ENCODE results near the gene ZNF512B.

The ZNF512B gene

GRCh38 chr20:63947638-63948456 lies 21.9 kb downstream of the ZNF512B start:
- no peak for DNase-seq

GRCh38 chr20:63946986-63947637 lies 22.6 kb downstream of the ZNF512B start:
- DNase-seq = no peak

DNA sequence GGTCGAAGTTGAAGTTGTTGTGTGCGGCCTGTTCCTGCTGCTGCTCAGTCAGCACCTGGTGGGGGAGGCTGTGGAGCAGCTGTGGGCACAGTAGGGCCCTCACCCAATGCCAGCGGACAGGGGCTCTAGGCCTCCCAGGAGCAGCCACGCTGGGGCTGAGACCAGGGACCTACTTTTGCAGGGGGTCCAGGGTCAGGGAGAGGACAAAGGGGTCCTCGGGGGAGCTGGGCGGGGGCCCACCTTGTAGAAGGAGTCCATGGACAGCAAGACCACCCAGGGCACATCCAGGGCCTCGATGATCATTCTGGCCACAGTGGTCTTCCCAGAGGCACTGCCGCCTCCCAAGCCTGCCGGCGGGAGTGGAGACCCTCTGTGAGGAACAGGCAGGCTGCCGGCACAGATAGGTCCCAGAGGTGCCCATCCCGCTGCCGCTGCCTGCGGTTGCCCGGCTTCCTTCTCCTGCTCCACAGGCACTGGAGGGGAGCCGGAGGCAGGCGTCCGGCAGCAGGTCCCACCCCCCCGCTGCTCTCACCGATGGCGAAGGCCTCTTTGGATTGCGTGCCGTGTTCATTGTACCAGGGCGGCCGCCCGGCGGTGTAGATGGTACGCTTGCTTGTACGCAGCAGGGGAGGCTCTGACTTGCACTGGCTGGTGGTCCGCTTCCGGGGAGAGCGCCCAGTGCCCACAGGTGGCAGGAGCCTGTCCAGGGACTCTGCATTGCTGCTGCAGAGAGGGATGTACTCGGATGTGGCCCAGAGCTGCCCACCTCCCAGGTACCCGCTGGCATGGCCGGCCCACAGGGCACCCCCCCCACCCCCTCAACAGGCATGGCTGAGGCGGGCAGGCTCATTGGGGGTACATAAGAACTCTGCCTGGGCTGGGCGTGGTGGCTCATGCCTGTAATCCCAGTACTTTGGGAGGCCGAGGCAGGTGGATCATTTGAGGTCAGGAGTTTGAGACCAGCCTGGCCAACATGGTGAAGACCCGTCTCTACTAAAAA lies 23.5 kb downstream of the ZNF512B start:
- DNase-seq = no peak

- no peak for DNase-seq
Measured at GRCh38 chr20:63945031-63945658, 24.6 kb downstream of the ZNF512B start.

DNA sequence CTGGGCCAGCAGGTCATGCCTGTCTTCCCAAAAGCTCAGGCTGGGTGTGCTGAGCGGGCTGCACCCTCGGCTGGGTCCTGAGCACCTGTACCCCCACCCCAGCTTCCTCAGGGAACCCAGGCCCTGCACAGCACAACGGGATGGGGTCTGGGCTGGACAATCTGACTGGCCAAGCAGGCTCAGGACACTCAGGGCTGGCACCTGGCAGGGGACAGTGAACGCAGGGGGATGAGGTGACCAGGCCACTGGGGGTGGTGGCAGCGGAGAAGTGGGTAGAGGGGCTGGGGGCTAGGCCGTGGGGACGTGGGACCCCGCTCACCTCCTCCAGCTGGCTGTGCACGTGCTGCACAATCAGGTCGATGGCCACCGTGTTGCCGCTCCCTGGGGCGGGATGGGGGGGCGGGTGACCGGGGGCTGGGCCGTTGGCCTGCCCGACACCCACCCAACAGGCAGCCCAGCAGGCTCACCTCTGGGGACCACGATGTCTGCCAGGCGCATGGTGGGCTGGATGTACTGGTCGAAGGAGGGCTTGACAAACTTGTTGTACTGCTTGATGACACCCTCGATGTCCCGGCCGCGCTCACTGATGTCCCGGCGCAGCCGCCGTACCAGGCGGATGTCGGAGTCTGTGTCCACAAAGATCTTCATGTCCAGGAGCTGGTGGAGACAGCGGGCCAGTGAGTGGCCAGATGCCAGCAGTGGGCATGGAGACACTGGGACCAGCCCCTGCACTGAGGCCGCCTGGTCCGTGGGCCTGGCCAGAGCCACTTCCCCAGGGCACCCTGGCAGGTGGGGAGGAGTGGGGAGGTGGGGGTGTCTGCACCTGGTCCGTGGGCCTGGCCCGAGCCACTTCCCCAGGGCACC lies 25.4 kb downstream of the ZNF512B start:
- DNase-seq = no peak

GRCh38 chr20:63943808-63944077 lies 26.0 kb downstream of the ZNF512B start:
- DNase-seq = no peak

DNA sequence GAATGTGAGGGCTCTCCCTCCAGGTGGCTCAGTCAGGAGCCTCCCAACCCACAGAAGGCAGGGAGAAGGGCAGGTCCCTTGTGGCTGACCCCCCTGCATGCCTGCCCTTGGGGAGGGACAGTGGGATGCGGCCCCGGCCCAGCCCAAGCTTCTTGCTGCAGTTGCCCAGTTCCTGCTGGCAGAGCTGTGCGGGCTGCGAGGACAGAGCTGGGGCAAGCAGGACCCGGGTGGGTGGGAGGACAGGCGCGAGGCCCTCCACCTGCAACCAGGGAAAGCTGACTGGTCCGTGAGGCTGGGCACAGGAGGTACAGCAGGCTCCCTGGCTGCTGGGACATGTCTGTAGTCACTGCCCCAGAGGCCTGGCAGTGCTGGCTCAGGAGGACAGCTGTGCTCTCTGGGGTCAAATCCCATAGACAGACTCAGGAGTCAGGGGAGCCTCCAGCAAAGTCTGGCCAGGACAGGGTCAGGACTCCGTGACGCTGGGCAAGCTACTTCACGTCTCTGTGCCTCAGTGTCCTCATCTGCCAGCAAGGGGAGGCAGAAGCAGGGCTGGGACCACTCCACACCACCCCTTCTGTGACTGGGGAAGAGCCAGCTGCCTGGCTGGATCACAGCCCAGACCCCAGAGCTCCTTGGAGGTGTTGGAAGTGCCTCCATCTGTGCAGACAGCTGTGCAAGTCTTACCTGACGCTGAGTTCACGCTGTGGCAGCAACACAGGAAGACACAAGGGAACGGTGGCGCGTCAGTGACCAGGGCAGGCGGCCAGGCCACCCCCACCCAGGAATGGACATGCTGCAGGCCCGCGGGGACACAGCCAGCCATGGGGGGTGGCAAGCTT lies 26.5 kb downstream of the ZNF512B start:
- no peak for DNase-seq

DNA sequence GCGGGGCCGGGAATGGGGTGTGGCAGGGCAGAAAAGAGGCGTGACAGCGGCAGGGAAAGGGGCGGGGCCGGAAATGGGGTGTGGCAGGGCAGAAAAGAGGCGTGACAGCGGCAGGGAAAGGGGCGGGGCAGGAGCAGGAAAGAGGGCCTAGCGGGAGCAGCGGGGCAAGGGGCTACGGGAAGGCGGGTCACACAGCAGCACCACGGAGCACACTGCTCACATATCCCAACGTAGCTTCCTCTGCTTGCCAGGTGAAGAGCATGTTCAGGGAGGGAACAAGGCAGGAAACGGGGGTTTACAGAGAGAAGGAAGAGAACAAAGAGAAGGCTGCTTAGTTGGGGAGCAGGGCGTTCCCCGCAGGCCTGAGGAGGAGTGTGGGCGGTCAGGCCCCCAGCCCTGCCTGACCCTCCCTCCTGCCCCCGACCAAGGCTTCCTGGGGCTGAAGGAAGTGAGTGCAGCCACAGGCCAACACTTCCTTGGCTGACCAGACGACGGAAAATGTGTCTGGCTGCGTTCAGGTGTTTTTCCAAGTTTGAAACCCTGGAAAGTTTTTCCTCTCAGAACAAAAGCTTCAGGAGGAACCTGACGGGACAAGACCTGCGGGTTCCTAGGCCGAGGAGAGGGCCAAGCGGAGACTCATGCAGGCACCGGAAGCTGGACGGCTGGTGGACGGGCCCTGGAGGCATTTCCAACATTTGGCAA lies 27.3 kb downstream of the ZNF512B start:
- no peak for DNase-seq

- DNase-seq = no peak
Measured at GRCh38 chr20:63941282-63942081, 28.2 kb downstream of the ZNF512B start.

GRCh38 chr20:63940472-63941266 lies 29.1 kb downstream of the ZNF512B start:
- DNase-seq = no peak

GRCh38 chr20:63940071-63940471 lies 29.7 kb downstream of the ZNF512B start:
- DNase-seq = no peak

- no peak for DNase-seq
Measured at GRCh38 chr20:63939061-63939935, 30.4 kb downstream of the ZNF512B start.

DNA sequence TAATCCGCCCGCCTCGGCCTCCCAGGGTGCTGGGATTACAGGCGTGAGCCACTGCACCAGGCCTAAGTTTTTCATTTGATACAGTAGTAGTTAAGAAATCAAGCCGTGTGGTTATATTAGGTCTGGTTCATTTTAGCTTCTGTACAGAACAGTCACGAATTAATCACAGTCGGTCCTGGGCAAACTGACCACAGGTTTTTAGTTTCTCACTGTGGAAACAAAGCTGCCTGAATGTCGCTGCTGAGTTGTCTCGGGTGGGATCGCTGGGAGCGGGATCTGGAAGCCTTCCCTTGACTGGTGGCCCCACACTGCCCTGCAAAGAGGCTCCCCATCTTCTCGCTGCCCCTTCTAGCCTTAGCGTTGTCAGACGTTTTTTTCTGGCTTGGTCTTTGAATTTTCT lies 32.1 kb downstream of the ZNF512B start:
- no peak for DNase-seq

DNA sequence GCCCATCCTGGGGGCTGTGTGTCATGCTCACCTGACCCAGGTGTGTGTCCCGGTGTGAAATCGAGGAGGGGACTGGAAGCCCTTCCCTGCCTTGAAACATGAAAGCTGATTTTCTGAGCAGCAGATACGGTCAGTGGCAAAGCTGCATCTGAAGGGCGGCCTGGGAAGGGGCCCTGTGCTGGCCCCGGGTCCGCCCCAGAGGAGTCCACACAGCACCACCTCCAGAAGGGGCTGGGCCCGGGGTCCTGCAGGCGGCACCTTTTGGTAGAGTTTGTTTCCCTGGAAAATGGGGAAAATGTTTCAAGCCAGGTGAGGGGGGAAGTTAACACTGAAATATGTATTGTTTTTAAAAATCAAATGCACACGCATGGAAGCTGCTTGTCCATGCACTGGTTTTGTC lies 34.3 kb downstream of the ZNF512B start:
- no peak for DNase-seq

DNA sequence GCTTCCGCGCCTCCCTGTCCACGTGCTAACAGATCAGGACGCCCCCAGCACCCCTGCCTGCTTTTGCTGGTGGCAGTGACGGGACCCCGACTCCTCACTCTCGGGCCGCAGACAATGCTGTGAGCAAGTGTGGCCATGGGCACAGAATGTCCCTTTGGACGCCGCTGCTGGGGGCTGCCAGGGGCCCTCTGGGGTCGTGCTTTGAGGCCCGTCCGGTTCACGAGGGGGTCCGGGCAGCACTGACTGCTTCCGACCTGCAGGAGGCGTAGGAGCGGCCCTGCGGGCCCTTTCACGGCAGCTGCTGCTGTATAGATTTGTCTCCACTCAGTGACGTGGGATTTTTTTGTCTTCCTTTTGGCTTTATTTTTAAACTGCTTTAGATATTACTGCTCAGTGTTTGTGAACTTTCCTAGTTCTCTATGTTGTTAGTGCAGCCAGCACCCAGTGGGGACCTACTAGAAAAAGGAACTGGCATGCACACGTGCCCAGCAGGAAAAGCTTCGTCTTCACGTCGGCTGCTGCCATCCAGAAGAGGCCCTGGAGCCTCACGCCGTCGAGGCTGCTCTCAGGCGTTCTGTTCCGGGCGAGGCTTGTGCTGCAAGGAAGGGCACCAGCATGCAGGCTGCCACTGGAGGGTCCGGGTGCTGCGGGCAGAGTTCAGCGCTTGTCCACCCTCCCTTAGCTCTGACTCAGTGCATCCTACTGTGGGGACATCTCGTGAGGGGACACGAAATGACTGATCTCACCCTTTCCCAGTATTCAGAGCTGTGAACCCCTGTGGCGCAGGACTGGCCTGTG lies 35.3 kb downstream of the ZNF512B start:
- no peak for DNase-seq

- no peak for DNase-seq
Measured at GRCh38 chr20:63933646-63934045, 36.1 kb downstream of the ZNF512B start.

All from SIG-M5 (cell line).